ENCODE measurements around the gene NABP1.

NABP1 gene

DNA sequence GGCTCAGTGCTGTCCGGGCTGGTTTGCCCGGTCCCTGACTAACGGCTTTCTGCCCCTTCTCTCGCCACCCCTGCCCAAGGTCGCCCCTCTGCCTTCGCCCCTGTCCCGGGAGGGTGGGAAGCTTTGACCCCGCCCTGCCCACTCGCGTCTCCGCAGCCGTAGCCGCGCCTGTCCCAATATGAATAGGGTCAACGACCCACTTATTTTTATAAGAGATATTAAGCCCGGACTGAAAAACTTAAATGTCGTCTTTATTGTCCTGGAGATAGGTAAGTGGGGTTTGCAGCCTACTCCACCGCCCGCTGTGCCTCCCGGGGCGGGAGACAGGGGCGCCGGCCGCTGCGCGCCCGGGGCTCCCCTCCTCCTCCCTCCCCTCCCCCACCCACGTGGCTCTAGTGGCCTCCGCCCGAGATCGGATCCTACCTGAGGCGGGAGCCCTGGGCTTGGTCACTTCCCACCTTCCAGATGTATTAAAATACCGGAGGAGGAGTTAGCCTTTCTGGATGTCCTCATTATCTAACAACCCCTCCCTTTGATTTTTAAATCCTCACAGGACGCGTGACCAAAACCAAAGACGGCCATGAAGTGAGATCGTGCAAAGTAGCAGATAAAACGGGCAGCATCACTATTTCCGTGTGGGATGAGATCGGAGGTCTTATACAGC, 633 bp downstream of the NABP1 start:
- in situ Hi-C loops (cut with MboI; ENCODE audit: low sequenced_read_pairs) = no loop called here

DNA sequence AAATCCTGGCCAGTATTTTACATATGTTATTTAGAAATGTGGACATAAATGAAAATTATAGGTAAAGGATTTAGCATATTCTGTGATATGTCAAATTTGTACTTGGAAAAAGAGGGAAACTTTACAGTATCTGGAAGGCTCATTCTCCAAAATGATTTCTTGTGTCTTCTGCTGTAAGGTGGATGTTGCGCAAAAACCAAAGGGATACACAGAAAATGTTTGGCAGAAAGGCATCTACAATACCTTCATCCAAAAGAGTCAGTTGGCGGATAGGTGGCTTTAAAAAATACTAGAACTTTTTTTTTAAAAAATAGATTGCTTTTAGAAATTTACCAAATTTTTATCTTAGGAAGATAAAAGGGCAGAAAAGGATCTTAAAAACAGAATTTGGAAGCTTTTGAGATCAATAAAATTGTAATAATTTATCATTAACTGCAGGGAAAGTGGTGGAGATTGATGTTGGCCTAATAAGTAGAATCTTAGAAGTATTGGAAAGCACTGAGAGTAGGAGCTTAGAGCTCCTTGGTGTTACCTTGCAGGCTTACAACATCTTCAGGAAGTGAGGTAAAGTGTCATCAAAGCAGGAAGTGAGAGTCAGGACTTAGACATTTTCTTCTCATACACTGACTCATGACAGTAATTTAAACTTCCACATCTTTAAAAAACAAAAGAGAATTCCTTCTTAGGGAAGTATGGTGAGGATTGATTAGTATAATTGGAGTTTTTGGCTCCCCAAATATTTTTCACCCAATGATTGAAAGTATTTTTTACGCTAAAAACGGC, 2.1 kb downstream of the NABP1 start:
- in situ Hi-C loops (cut with MboI; ENCODE audit: low sequenced_read_pairs) = loop anchor here (5.0 kb wide), 1 partner anchor 113 kb away; no protein-coding TSS in a partner anchor

DNA sequence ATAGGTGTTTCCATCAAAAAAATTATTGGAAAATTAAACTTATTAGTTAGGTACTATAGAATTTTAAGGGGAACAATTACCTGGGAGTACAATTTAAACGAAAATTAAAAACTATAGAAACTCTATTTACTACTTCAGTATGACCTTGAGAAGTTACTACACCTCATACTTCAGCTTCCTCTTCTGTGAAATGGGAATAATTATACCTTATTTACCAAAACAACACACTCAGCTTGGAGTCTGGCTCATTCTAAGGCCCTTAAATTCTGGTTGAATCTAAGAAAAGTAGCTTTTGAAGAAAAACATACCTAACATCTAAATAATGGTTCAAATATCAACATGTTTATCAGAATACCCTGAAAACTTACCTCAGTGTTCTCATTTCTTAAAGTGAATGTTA, 2.7 kb downstream of the NABP1 start:
- in situ Hi-C loops (cut with MboI; ENCODE audit: low sequenced_read_pairs) = loop anchor here (5.0 kb wide), 1 partner anchor 113 kb away; no protein-coding TSS in a partner anchor

DNA sequence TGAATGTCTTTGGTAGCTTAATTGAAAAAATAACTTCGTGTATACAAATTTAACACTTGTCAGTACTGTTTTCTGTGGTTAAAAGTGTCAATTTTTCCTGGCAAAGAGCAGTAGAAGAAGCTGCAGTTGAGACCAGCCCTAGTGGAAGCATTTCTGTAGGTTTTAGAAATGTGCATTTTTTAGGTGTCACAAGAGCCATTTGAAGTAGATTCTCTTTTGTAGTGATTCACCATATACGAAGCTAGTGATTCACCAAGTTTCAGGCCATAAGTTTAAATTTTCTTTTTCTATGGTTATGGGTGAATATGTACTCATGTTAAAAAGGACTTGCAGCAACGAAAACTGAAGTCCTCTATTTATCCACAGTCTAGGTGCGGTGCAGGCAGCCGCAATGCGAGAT, 4.2 kb downstream of the NABP1 start:
- in situ Hi-C loops (cut with MboI; ENCODE audit: low sequenced_read_pairs) = loop anchor here (5.0 kb wide), 1 partner anchor 115 kb away; no protein-coding TSS in a partner anchor

DNA sequence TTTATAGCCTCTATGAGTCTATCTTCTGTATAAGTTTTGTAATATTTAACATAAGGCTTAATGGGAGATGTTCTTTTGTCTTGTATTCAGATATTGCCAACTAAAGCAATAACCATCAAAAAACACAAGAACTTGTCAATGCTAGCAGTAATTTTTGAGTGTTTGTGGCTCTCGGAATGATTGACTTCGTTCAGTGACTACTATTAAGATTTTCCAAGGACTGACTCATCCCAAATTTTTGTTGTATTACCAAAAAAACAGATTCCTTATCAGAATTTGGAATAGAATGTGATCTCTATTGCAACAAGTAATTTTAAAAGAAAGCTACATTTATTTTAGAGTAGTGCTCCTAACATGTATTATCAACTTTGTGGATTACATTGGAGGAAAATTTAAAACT, 8.1 kb downstream of the NABP1 start:
- in situ Hi-C loops (cut with MboI; ENCODE audit: low sequenced_read_pairs) = no loop called here

DNA sequence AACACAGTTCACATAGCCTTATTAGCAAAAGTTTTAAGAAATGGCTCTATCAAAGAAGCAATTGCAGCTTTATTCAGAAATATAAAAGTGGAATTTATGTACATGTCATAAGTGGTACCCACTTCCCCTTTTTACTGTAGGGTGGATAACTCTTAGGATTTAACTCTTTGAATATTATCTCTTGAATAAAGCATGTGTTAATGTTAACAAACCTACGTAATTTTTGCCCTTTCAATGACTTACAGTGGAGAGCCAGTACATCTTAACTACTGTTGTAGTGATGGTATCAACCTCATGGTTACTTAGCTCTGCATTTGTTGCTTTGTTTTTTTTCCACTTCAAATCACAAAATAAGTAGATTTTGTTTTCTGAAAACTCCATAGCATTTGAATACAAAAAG, 8.8 kb downstream of the NABP1 start:
- in situ Hi-C loops (cut with MboI; ENCODE audit: low sequenced_read_pairs) = no loop called here

DNA sequence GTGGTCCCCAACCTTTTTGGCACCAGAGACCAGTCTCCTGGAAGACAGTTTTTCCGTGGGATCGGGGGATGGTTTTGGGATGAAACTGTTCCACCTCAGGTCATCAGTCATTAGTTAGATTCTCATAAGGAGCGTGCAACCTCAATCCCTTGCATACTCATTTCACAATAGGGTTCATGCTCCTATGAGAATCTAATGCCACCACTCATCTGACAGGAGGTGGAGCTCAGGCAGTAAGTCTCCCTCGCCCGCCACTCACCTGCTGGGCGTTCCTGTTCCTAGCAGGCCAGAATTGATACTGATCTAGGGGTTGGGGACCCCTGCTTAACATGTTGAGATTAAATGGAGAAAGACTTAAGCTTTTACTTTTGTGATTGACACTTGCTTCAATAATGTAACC, 9.9 kb downstream of the NABP1 start:
- in situ Hi-C loops (cut with MboI; ENCODE audit: low sequenced_read_pairs) = no loop called here

DNA sequence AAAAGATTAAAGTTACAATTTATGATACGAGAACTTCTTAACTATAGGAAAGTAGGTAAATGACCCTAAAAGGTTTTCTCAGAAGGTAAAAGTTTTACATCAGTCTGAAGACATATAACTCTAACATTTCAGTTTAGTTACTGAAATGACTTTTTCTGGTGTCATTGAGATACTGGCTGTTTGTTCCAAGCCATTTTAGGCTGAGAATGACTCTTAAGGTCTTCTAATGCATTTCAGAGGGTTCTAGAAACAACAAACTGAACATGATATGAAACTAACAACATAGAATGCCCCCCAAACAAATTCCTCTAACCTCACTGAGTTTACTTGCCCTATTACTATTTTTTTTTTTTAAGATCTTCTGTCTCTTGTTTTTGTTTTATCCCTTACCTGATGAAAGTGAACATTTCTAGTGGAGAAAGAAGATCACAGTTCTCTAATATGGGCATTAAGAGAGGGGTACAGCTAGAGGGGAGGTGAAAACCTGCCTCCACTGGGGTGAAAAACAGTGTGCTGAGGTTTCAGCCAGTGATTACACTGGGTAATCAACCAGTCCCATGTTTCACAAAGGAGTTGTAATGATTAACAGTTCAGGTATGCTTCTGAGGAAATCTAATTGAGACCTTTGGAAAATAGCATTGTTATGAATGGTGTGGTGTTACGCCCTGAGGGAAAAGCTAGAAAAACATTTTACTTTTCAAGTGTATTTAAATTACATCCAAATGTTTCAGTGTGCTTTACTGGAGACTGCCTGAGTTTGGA, 11.2 kb downstream of the NABP1 start:
- in situ Hi-C loops (cut with MboI; ENCODE audit: low sequenced_read_pairs) = no loop called here

DNA sequence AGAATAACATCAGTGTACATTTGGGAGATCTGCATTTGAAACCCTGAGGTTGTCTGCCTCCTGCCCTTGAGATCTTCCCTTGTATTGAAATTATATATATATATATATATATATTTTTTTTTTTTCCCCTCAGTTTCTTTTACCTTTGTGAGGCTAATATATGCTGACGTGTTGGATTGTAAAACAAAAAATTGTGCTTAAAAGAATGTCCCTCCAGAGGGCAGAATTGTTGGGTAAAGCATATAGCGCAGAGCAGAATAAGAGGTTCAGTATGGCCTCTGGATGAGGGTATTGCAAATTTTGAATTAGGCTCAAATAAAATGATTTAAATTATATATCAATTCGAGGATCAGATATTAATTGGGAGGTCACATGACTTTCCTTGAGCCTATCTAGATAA, 12.4 kb downstream of the NABP1 start:
- in situ Hi-C loops (cut with MboI; ENCODE audit: low sequenced_read_pairs) = no loop called here

DNA sequence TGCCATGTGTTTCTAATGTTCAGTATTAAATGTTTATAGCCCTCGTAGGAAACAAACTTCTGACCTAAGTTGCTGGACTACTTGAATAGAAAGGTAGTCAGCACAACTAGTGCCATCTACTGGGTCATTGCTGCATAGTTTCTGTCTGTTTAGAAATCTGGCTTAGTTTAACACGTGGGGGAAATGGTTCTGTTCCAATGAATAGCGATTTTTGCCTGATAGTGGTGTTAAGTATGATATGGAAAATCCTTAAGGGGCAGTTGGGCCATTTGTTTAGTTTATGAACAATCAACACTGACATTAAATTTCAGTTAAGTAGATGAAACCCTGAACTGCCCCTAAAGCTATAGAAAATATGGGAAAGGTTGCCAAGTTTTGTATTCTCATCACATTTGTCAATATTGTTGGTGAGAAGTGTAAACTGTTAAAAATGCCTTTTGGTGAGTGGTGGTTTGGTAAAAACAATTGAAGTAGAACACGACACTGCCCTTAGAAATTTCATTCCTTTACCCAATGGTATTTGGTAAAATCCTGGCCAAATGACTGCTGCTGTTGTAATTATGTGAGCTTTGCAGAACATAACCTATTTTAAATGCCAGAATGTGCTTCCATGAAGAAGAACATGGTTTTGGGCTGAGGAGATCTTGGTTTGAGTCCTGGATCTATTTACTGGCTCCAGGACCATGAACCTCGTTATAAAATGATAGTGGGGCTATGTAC, 13.2 kb downstream of the NABP1 start:
- in situ Hi-C loops (cut with MboI; ENCODE audit: low sequenced_read_pairs) = no loop called here

DNA sequence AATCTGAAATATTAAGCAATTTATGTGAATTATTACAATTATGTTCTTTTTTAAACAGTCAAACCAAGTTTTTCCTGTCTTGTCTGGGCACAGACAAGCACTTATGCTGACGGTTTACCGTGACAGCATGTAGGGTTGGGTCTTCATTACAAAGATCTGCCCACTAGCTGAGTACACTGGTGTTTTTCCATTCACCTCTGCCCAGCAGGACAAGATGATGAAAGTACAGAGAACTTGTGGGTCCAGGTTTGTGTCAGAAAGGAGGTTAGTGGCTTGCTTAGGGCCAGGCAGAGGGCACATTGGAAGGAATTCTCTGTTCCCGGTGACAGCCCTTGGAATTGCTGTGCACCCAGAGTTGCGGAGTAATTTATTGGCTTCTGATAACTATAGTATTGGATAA, 14.0 kb downstream of the NABP1 start:
- in situ Hi-C loops (cut with MboI; ENCODE audit: low sequenced_read_pairs) = no loop called here

DNA sequence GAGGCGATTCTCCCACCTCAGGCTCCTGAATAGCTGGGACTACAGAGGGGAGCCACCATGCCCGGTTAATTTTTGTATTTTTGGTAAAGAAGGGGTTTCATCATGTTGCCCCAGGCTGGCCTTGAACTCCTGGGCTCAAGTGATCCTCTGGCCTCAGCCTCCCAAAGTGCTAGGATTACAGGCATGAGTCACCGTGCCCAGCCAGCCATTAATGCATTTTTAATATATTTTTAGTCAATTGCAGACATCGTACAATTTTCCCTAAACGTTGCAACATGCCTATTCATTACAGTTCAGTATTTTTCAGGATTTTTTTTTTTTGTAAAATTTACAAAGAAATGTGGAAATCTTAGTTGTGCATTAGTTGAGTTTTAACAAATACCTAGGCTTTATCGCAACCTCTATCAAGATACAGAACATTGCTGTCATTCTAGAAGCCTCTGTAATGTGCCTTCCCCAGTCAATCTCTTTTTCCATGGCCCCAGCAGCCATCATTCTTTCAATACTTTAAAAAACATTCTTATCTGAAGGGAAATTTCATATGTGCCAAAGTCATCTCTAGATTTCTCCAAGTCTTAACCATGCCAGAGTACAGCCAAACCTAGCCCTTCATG, 14.7 kb downstream of the NABP1 start:
- in situ Hi-C loops (cut with MboI; ENCODE audit: low sequenced_read_pairs) = no loop called here

DNA sequence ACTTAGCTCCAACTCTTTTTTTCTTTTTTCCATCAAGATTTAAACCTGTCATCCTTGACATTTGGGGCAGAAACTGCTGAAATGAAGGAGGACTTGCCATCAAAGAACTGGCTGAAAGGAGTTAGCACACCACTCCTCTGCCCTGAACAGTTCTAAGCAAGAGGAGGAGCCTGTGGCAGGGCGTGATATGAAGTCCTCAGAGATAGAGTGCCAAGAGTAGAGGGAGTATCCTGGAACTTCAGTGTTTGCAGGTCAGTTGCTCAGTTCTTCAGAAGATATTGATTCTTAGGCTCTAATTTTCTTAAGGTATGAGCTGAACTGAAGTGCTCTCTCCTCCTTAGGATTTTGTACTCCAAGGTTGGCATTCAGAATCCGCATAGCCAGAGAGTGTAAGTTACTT, 15.2 kb downstream of the NABP1 start:
- in situ Hi-C loops (cut with MboI; ENCODE audit: low sequenced_read_pairs) = no loop called here

DNA sequence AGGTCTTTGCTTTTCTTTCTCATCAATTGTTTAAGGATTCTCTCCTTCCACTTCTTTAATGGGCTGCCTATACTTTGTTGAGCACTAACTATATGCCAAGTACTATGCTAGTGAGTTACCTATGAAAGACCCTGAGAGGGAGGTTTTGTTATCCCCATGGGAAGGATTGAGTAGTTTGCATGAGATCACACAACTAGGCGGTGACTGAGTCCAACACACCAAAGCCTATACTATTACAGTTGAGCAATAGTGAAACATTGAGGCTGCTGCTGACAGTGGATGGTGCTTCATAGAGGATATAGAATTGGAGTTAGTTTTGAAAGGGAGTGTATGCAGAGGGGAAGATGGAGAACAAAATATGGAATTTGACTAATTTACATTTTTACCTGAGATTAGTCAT, 15.8 kb downstream of the NABP1 start:
- in situ Hi-C loops (cut with MboI; ENCODE audit: low sequenced_read_pairs) = no loop called here

DNA sequence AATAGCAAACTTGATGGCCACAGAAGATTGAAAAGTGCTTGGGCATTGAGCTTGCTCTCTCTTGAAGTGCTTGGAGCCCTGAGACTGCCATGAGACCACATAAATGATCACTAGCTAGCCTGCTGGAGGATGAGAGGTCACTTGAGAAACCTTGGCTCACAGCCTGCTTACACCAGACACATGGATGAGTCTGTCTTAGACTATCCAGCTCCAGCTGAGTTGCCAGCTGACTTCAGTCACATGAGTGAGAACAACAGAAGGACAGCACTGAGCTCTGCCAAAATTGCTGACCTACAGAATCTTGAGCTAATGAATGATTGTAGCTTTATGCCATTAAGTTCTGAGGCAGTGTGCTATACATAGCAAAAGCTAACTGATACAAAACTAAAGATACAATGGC, 18.1 kb downstream of the NABP1 start:
- in situ Hi-C loops (cut with MboI; ENCODE audit: low sequenced_read_pairs) = no loop called here

DNA sequence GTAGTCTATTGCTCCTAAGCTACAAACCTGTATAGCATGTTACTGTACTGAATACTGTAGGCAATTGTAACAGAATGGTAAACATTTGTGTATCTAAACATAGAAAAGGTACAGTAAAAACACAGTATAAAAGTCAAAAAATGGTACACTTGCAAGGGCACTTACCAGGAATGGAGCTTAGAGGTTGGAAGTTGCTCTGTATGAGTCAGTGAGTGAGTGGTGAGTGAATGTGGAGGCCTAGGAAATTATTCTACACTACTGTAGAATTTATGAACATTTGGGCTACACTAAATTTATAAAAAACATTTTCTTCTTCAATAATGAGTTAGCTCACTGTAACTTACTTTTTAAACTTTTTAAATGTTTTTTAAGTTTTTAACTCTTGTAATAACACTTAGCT, 19.0 kb downstream of the NABP1 start:
- in situ Hi-C loops (cut with MboI; ENCODE audit: low sequenced_read_pairs) = no loop called here

DNA sequence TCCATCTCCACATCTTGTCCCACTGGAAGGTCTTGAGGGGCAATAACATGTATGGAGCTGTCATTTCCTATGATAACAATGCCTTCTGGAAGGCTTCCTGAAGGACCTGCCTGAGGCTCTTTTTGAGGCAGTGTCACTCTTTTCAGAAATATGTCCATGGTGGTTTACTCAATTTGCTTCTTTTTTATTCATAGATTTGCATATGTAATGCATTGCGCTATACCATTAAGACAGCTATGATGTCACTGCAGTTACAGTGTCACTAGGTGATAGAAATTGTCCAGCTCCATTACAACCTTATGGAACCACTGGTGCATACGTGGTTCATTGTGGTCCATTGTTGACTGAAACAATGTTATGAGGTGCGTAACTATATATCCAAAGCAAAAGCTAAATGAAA, 19.9 kb downstream of the NABP1 start:
- in situ Hi-C loops (cut with MboI; ENCODE audit: low sequenced_read_pairs) = no loop called here

DNA sequence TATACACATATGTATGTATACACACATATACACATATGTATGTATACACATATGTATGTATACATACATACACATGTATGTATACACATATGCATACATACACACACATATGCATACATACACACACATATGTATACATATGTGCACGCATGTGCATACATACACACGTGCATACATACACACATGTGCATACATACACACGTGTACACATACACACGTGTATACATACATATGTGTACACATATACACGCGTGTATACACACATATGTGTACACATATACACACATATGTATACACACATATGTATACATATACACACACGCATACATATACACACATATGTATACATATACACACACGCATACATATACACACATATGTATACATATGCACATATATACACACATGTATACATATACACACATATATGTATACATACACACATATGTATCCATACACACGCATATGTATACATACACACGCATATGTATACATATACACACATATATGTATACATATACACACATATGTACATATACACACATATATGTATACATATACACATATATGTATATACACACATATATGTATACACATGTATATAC, 21.5 kb downstream of the NABP1 start:
- in situ Hi-C loops (cut with MboI; ENCODE audit: low sequenced_read_pairs) = no loop called here

DNA sequence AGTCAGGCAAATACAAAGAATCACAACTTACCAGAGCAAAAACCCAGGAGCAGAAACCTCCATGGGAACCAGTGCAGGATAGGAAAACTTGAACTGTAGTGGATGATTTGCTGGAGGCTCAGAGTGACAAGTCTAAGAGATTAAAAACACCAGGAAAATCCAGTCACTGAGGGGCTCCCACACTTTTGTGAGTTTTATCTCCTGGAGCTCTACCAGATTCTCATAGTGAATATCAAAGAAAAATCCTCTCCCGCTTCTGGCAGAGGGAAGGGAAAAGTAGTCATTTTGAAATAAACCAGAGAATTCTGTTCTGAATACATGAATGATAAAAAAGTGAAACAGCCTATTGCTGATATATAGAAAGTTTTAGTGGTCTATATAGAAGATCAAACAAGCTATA, 23.1 kb downstream of the NABP1 start:
- in situ Hi-C loops (cut with MboI; ENCODE audit: low sequenced_read_pairs) = no loop called here

DNA sequence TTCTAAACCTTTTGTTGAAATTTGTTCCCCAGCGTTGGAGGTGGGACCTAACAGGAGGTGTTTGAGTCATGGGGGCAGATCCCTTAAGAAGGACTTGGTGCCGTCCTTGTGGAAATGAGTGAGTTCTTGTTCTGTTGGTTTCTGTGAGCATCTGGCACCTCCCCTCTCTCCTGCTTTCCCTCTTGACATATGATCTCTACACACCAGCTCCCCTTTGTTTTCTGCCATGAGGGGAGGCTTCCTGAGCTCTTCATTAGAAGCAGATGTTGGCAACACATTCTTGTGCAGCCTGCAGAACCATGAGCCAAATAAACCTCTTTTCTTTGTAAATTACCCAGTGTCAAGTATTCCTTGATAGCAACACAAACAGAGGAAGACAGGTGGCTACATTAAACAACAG, 23.8 kb downstream of the NABP1 start:
- in situ Hi-C loops (cut with MboI; ENCODE audit: low sequenced_read_pairs) = no loop called here

Measured in HL-60/S4 treated with retinoic acid at 250 ng/mL for 4 days and 3 days (cell line).